SU-DHL-6 (cell line): Measurements from ENCODE around the gene PGM2.

Source experiments
- H2AFZ ChIP-seq: fragments of 200-600 bp; sonication (generic); 2 replicates; pipeline ENCODE4 v1.6.1; 2014; ENCODE audit warnings: low read depth, mild to moderate bottlenecking, moderate library complexity, mixed read lengths, antibody characterized with exemption, low read length; ENCODE audit not compliant: severe bottlenecking
- H3F3A ChIP-seq: fragments of 200-600 bp; shearing (Covaris generic); 2 replicates; pipeline ENCODE4 v1.6.0; 2016; ENCODE audit warnings: antibody characterized with exemption, mild to moderate bottlenecking; ENCODE audit not compliant: insufficient read depth
- H3K27ac ChIP-seq: fragments of 200-600 bp; sonication (generic); 2 replicates; pipeline ENCODE4 v1.5.1; 2016; ENCODE audit warnings: low read depth, mild to moderate bottlenecking, low read length, moderate library complexity, mixed read lengths
- H3K27me3 ChIP-seq: fragments of 200-600 bp; sonication (generic), shearing (Covaris generic); 2 replicates; pipeline ENCODE4 v1.6.0; 2014; ENCODE audit warnings: mild to moderate bottlenecking, low read length
- H3K36me3 ChIP-seq: fragments of 200-600 bp; sonication (generic); 2 replicates; pipeline ENCODE4 v1.6.1; 2014; ENCODE audit warnings: mild to moderate bottlenecking, low read length, mixed read lengths
- H3K4me2 ChIP-seq: fragments of 300-600, 200-600 bp; shearing (Covaris generic), sonication (generic); 2 replicates; pipeline ENCODE4 v1.6.0; 2014; ENCODE audit warnings: low read length, low read depth, mild to moderate bottlenecking; ENCODE audit not compliant: poor library complexity, severe bottlenecking
- H3K4me3 ChIP-seq: fragments of 200-600 bp; sonication (generic); 2 replicates; pipeline ENCODE4 v1.5.1; 2014; ENCODE audit warnings: antibody characterized with exemption, low read length, mild to moderate bottlenecking, mixed read lengths; ENCODE audit not compliant: insufficient read depth, poor library complexity, severe bottlenecking
- H3K79me2 ChIP-seq: fragments of 200-600 bp; sonication (generic); 2 replicates; pipeline ENCODE4 v1.6.1; 2014; ENCODE audit warnings: mild to moderate bottlenecking, low read length, moderate library complexity; ENCODE audit not compliant: insufficient read depth
- H3K9ac ChIP-seq: fragments of 200-600 bp; sonication (generic); 2 replicates; pipeline ENCODE4 v1.7.0; 2014; ENCODE audit warnings: mild to moderate bottlenecking, low read length
- H3K9me2 ChIP-seq: fragments of 200-600 bp; sonication (generic); replicated peaks from 2 replicates; pipeline ENCODE4 v1.6.1; 2014; ENCODE audit warnings: low read length; ENCODE audit not compliant: insufficient read depth
- H3K9me3 ChIP-seq: fragments of 200-600 bp; sonication (generic); 2 replicates; pipeline ENCODE4 v1.6.1; 2014; ENCODE audit warnings: low read length, mixed read lengths; ENCODE audit not compliant: insufficient read depth
- H4K20me1 ChIP-seq: fragments of 200-600 bp; sonication (generic); 2 replicates; pipeline ENCODE4 v1.6.1; 2014; ENCODE audit warnings: low read depth, mild to moderate bottlenecking, antibody characterized with exemption, low read length, moderate library complexity, mixed read lengths
- CTCF ChIP-seq: fragments of 200-600 bp; sonication (generic); IDR thresholded peaks from one replicate; pipeline ENCODE4 v1.5.1; 2017; ENCODE audit warnings: antibody characterized with exemption, mild to moderate bottlenecking, low read length, moderate library complexity; ENCODE audit not compliant: insufficient read depth, poor library complexity, severe bottlenecking
- EZH2phosphoT487 ChIP-seq: fragments of 200-600 bp; sonication (generic), shearing (Covaris generic); conservative IDR thresholded peaks from 2 replicates; pipeline ENCODE4 v1.6.1; 2018; ENCODE audit warnings: mild to moderate bottlenecking, antibody characterized with exemption, low read length, moderate library complexity, mixed read lengths

PGM2 gene

GRCh38 chr4:37892641-37893040, 66.2 kb downstream of the PGM2 start:
- Histone ChIP-seq H4K20me1 (no peaks in the 10 kb centered on the region), H3K36me3 (no peaks in the 10 kb centered on the region), H3K79me2 (no peaks in the 10 kb centered on the region), H3F3A (peaks cover 14% of the 10 kb centered on the region), H3K27ac (no peak overlapping the region), H2AFZ (no peak overlapping the region), H3K4me3 (peak overlapping the region; percentile 61), H3K27me3 (no peaks in the 10 kb centered on the region), H3K9me3 (no peaks in the 10 kb centered on the region), H3K4me2 (peak overlapping the region; percentile 87), H3K9ac (peak overlapping the region; percentile 72; the same call in 1 of the 2 replicates), H3K9me2 (no peaks in the 10 kb centered on the region)
- no peak for TF ChIP-seq EZH2phosphoT487
- TF ChIP-seq CTCF, result no peak

- Histone ChIP-seq H3F3A (peaks cover 14% of the 10 kb centered on the region), H3K9me3 (no peaks in the 10 kb centered on the region), H3K79me2 (no peaks in the 10 kb centered on the region), H4K20me1 (no peaks in the 10 kb centered on the region), H3K27ac (no peak overlapping the region), H2AFZ (no peak overlapping the region), H3K9me2 (no peaks in the 10 kb centered on the region), H3K4me2 (peak overlapping the region; percentile 87), H3K4me3 (peak overlapping the region; percentile 61), H3K36me3 (no peaks in the 10 kb centered on the region), H3K27me3 (no peaks in the 10 kb centered on the region), H3K9ac (peak overlapping the region; percentile 8; the same call in 1 of the 2 replicates)
- TF ChIP-seq EZH2phosphoT487 (no peak), CTCF (no peak)
These were observed 66.7 kb downstream of the PGM2 start for GRCh38 chr4:37893164-37893563.

- H3K36me3 ChIP-seq, result no peaks in the 10 kb centered on the region
- H3K9me3 ChIP-seq, result no peaks in the 10 kb centered on the region
- no peaks in the 10 kb centered on the region for H3K27me3 ChIP-seq
- no peak overlapping the region for H3K27ac ChIP-seq
- H3K4me2 ChIP-seq, result no peak overlapping the region
- TF ChIP-seq EZH2phosphoT487 (no peak), CTCF (no peak)
- no peaks in the 10 kb centered on the region for H3K79me2 ChIP-seq
- H4K20me1 ChIP-seq, result no peaks in the 10 kb centered on the region
- no peak overlapping the region for H3K9ac ChIP-seq
- no peaks in the 10 kb centered on the region for H3K9me2 ChIP-seq
- H3K4me3 ChIP-seq, result no peak overlapping the region
- 0 out of 2 replicates have a peak, but pooled peaks cover 4% of the 10 kb centered on the region for H3F3A ChIP-seq
- H2AFZ ChIP-seq, result no peak overlapping the region
These were observed 68.8 kb downstream of the PGM2 start for GRCh38 chr4:37895271-37895670.
